ENCODE results near the gene FOXE1.

FOXE1 gene

DNA sequence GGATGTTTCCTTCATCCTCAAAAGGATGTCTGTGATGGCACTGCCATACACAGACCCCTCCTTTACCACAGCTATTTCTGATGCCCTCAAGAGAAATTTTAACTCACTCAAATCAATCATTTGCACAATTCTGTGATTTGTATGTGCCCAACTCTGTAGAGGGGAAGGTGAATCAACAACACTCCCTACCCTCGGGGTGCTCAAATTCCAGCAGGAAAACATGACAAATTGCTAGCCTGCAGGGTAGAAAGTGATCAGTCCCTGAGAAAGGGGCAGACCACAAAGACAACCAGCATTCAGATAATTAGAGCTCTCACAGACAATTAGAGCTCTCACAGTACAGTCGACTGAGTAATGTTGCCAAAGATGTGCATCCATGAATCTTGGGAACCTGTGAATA lies 45.3 kb upstream of the FOXE1 start:
- H3K4me1 ChIP-seq (ENCODE audit: control insufficient read depth, low read length): peaks cover 12% of the 10 kb centered on the region
- TF ChIP-seq CTCF (IDR thresholded peaks at IDR 0.05; ENCODE audit: low read depth, low read length, poor library complexity, severe bottlenecking) (no peak), EZH2phosphoT487 (IDR thresholded peaks at IDR 0.05; ENCODE audit: borderline replicate concordance, low read length) (no peak)

DNA sequence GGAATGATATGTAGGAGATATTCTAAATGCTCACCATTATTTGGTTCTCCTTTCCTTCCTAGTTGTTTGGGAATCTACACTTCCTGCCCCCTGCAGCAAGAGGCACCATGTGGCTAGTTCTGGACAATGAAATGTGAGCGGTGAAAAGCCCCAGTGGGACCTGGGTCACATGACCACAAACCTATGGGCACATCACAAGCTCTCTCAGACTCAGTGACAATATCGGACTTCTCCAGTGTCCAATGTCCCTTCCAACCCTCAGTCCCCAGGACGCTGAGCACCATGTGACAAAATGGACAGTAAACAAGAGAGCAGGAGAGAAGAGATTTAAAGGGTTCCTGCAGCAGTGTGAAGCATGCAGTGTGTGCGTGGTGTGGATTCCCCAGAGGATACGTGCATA lies 44.6 kb upstream of the FOXE1 start:
- no peaks in the 10 kb centered on the region for H3F3A ChIP-seq (ENCODE audit: control insufficient read depth, insufficient read depth)
- TF ChIP-seq EZH2phosphoT487 (IDR thresholded peaks at IDR 0.05; ENCODE audit: borderline replicate concordance, low read length) (no peak), CTCF (IDR thresholded peaks at IDR 0.05; ENCODE audit: low read depth, low read length, poor library complexity, severe bottlenecking) (no peak)
- H3K9me3 ChIP-seq (ENCODE audit: control insufficient read depth, insufficient read depth, low read length): peaks cover 5% of the 10 kb centered on the region; the same call in 1 of the 2 replicates
- no peak overlapping the region for H3K4me3 ChIP-seq (ENCODE audit: low read length)
- no peaks in the 10 kb centered on the region for H3K79me2 ChIP-seq (ENCODE audit: control insufficient read depth, low read length)
- no peak overlapping the region for H3K27ac ChIP-seq (ENCODE audit: low read depth, low read length)
- H3K27me3 ChIP-seq (ENCODE audit: control insufficient read depth, low read length): peaks cover 15% of the 10 kb centered on the region
- no peak overlapping the region for H3K4me2 ChIP-seq (ENCODE audit: low read length)
- no peaks in the 10 kb centered on the region for H3K9me2 ChIP-seq (replicated peaks; ENCODE audit: control insufficient read depth, low read length)
- no peaks in the 10 kb centered on the region for H4K20me1 ChIP-seq (ENCODE audit: control insufficient read depth, insufficient read depth, low read depth, low read length)
- peaks cover 8% of the 10 kb centered on the region for H3K4me1 ChIP-seq (ENCODE audit: control insufficient read depth, low read length)
- no peaks in the 10 kb centered on the region for H3K36me3 ChIP-seq (ENCODE audit: control insufficient read depth, low read length)

More for the DNA sequence above, 45.3 kb upstream of the FOXE1 start:
- no peaks in the 10 kb centered on the region for H3F3A ChIP-seq (ENCODE audit: control insufficient read depth, insufficient read depth)
- H3K79me2 ChIP-seq (ENCODE audit: control insufficient read depth, low read length): no peaks in the 10 kb centered on the region
- H3K9me3 ChIP-seq (ENCODE audit: control insufficient read depth, insufficient read depth, low read length): no peaks in the 10 kb centered on the region
- peaks cover 15% of the 10 kb centered on the region for H3K27me3 ChIP-seq (ENCODE audit: control insufficient read depth, low read length)
- H4K20me1 ChIP-seq (ENCODE audit: control insufficient read depth, insufficient read depth, low read depth, low read length): no peaks in the 10 kb centered on the region
- no peak overlapping the region for H3K4me2 ChIP-seq (ENCODE audit: low read length)
- no peaks in the 10 kb centered on the region for H3K9me2 ChIP-seq (replicated peaks; ENCODE audit: control insufficient read depth, low read length)
- no peak overlapping the region for H3K4me3 ChIP-seq (ENCODE audit: low read length)
- no peak overlapping the region for H3K27ac ChIP-seq (ENCODE audit: low read depth, low read length)
- H3K36me3 ChIP-seq (ENCODE audit: control insufficient read depth, low read length): no peaks in the 10 kb centered on the region

DNA sequence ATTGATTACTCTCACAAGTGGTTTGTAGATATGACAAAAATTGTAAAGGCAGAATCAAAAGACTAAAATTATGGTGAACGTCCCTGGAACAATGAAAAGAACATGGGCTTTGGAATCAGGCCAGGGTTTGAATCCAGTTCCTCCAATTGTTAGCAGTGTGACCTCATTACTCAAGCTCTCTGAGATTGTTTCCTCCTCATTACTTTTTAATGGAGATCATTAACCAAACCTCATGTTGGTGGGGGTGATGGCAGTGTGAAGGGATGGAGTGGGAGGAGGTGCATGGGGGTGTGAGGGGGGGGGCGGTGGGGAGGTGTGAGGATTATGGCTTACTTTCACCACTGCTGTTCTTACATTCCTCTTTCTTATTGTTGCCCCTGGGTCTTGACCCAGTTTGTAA lies 44.1 kb upstream of the FOXE1 start:
- no peaks in the 10 kb centered on the region for H4K20me1 ChIP-seq (ENCODE audit: control insufficient read depth, insufficient read depth, low read depth, low read length)
- H3K36me3 ChIP-seq (ENCODE audit: control insufficient read depth, low read length): no peaks in the 10 kb centered on the region
- no peaks in the 10 kb centered on the region for H3K9me2 ChIP-seq (replicated peaks; ENCODE audit: control insufficient read depth, low read length)
- TF ChIP-seq EZH2phosphoT487 (IDR thresholded peaks at IDR 0.05; ENCODE audit: borderline replicate concordance, low read length) (no peak), CTCF (IDR thresholded peaks at IDR 0.05; ENCODE audit: low read depth, low read length, poor library complexity, severe bottlenecking) (no peak)
- no peak overlapping the region for H3K4me2 ChIP-seq (ENCODE audit: low read length)
- H3K27me3 ChIP-seq (ENCODE audit: control insufficient read depth, low read length): peaks cover 15% of the 10 kb centered on the region
- peaks cover 6% of the 10 kb centered on the region; the same call in 1 of the 2 replicates for H3K9me3 ChIP-seq (ENCODE audit: control insufficient read depth, insufficient read depth, low read length)
- H3K79me2 ChIP-seq (ENCODE audit: control insufficient read depth, low read length): no peaks in the 10 kb centered on the region
- no peaks in the 10 kb centered on the region for H3F3A ChIP-seq (ENCODE audit: control insufficient read depth, insufficient read depth)
- no peak overlapping the region for H3K4me3 ChIP-seq (ENCODE audit: low read length)
- no peak overlapping the region for H3K27ac ChIP-seq (ENCODE audit: low read depth, low read length)
- H3K4me1 ChIP-seq (ENCODE audit: control insufficient read depth, low read length): peaks cover 4% of the 10 kb centered on the region

Data from DOHH2 (cell line).